Vagina (tissue), 2 donors: ENCODE measurements around the gene SYCP2L. TPM values are rescaled to one million over a fixed set of nuclear protein-coding genes. Genes with fewer than 3 reads are reported as not detected.

Experiments
- DNase-seq, 2 donors: peaks; one replicate each; pipeline ENCODE4 v3.0.0-alpha.2; 2017; ENCODE audit errors: extremely low spot score in 2 of 2
- H3K27ac ChIP-seq: fragments of 200-600 bp; sonication (generic); one replicate; pipeline ENCODE4 v1.5.1; 2019
- H3K27me3 ChIP-seq: fragments of 200-600 bp; sonication (generic); one replicate; pipeline ENCODE4 v1.5.1; 2019
- H3K36me3 ChIP-seq, 2 donors: fragments of 200-600 bp; sonication (generic); one replicate each; pipeline ENCODE4 v1.5.1; 2017 to 2019
- H3K4me1 ChIP-seq: fragments of 200-600 bp; sonication (generic); one replicate; pipeline ENCODE4 v1.5.1; 2019
- H3K4me3 ChIP-seq, 2 donors: fragments of 200-600 bp; sonication (generic); 1 replicate in 1 of 2; 2 replicates in 1 of 2; pipeline ENCODE4 v1.5.1; 2016 to 2019
- H3K9me3 ChIP-seq: fragments of 200-600 bp; sonication (generic); one replicate; pipeline ENCODE4 v1.5.1; 2019
- CTCF ChIP-seq, 3 experiments: fragments of 450-650 bp in 2 of 3; fragments of 200-600 bp in 1 of 3; sonication (generic) in 1 of 3; IDR thresholded peaks; one replicate each; pipeline ENCODE4 v1.5.1; 2017 to 2019; ENCODE audit warnings: antibody characterized with exemption in 3 of 3, mild to moderate bottlenecking in 2 of 3, moderate library complexity in 2 of 3
- POLR2A ChIP-seq, 2 donors: fragments of 450-650 bp; IDR thresholded peaks; one replicate each; pipeline ENCODE4 v1.6.1; 2017; ENCODE audit warnings: antibody characterized with exemption in 2 of 2, mild to moderate bottlenecking in 2 of 2, moderate library complexity in 2 of 2
- POLR2AphosphoS5 ChIP-seq, 2 donors: sonication (generic); formaldehyde crosslinking; IDR thresholded peaks; one replicate each; pipeline ENCODE4 v1.9.0; 2017; ENCODE audit warnings: antibody characterized with exemption in 2 of 2, mild to moderate bottlenecking in 2 of 2, low read depth in 1 of 2; ENCODE audit not compliant: insufficient read depth in 1 of 2
- intact Hi-C: fragments of 100-400 bp; cut with DNase I; formaldehyde crosslinking; loops from one replicate; pipeline ENCODE4 v1.15.1; 2023
- total RNA-seq: library from RNA; depleted of rRNA; stranded (reverse); fragments of >200 nt; gene quantifications from one replicate; pipeline ENCODE4 v1.2.3, GENCODE V29; 2016

SYCP2L gene
- total RNA-seq, 1 donor from 2014 or later: 0.25 TPM

- no peaks in the 10 kb centered on the region for H3K4me1 ChIP-seq
- no peak for DNase-seq
- no peaks in the 10 kb centered on the region for H3K9me3 ChIP-seq
- H3K27me3 ChIP-seq: no peaks in the 10 kb centered on the region
- no peak overlapping the region for H3K4me3 ChIP-seq
- TF ChIP-seq POLR2AphosphoS5 (IDR thresholded peaks at IDR 0.05; ENCODE audit: insufficient read depth in 1 of 2, low read depth in 1 of 2) (no peak), POLR2A (IDR thresholded peaks at IDR 0.05) (no peak), CTCF (IDR thresholded peaks at IDR 0.05) (no peak)
- intact Hi-C loops: no loop called here
- no peak overlapping the region for H3K27ac ChIP-seq
- H3K36me3 ChIP-seq: no peaks in the 10 kb centered on the region
Measured at GRCh38 chr6:10867952-10868351, 18.9 kb upstream of the SYCP2L start.

- no peaks in the 10 kb centered on the region for H3K9me3 ChIP-seq
- no peak overlapping the region for H3K27ac ChIP-seq
- no peaks in the 10 kb centered on the region for H3K4me1 ChIP-seq
- intact Hi-C loops: no loop called here
- H3K36me3 ChIP-seq: no peaks in the 10 kb centered on the region
- no peak for DNase-seq
- TF ChIP-seq POLR2AphosphoS5 (IDR thresholded peaks at IDR 0.05; ENCODE audit: insufficient read depth in 1 of 2, low read depth in 1 of 2) (no peak), POLR2A (IDR thresholded peaks at IDR 0.05) (no peak), CTCF (IDR thresholded peaks at IDR 0.05) (no peak)
- H3K4me3 ChIP-seq: no peak overlapping the region
- no peaks in the 10 kb centered on the region for H3K27me3 ChIP-seq
Measured at GRCh38 chr6:10873374-10873773, 13.5 kb upstream of the SYCP2L start.

GRCh38 chr6:10874207-10874606 is 12.6 kb upstream of the SYCP2L start:
- Histone ChIP-seq H3K4me3 (no peak overlapping the region), H3K9me3 (no peaks in the 10 kb centered on the region), H3K27ac (no peak overlapping the region), H3K27me3 (no peaks in the 10 kb centered on the region), H3K36me3 (no peaks in the 10 kb centered on the region), H3K4me1 (no peaks in the 10 kb centered on the region)
- TF ChIP-seq POLR2A (IDR thresholded peaks at IDR 0.05) (no peak), POLR2AphosphoS5 (IDR thresholded peaks at IDR 0.05; ENCODE audit: insufficient read depth in 1 of 2, low read depth in 1 of 2) (no peak), CTCF (IDR thresholded peaks at IDR 0.05) (no peak)
- intact Hi-C loops: no loop called here
- no peak for DNase-seq

- no peaks in the 10 kb centered on the region for H3K36me3 ChIP-seq
- H3K27me3 ChIP-seq: no peaks in the 10 kb centered on the region
- TF ChIP-seq POLR2AphosphoS5 (IDR thresholded peaks at IDR 0.05; ENCODE audit: insufficient read depth in 1 of 2, low read depth in 1 of 2): no peak
- TF ChIP-seq CTCF (IDR thresholded peaks at IDR 0.05): no peak
- TF ChIP-seq POLR2A (IDR thresholded peaks at IDR 0.05): no peak
- H3K4me1 ChIP-seq: no peaks in the 10 kb centered on the region
- intact Hi-C loops: no loop called here
- H3K27ac ChIP-seq: no peak overlapping the region
- DNase-seq: no peak
- H3K4me3 ChIP-seq: no peak overlapping the region
- H3K9me3 ChIP-seq: no peaks in the 10 kb centered on the region
Measured at GRCh38 chr6:10875026-10875425, 11.8 kb upstream of the SYCP2L start.

- Histone ChIP-seq H3K4me1 (peaks cover 6% of the 10 kb centered on the region), H3K9me3 (no peaks in the 10 kb centered on the region), H3K27me3 (peaks cover 7% of the 10 kb centered on the region), H3K36me3 (no peaks in the 10 kb centered on the region), H3K27ac (no peak overlapping the region), H3K4me3 (no peak overlapping the region)
- no peak for DNase-seq
- intact Hi-C loops: no loop called here
- TF ChIP-seq POLR2A (IDR thresholded peaks at IDR 0.05): no peak
- TF ChIP-seq POLR2AphosphoS5 (IDR thresholded peaks at IDR 0.05; ENCODE audit: insufficient read depth in 1 of 2, low read depth in 1 of 2): no peak
- no peak for TF ChIP-seq CTCF (IDR thresholded peaks at IDR 0.05)
Measured at GRCh38 chr6:10877012-10877411, 9.8 kb upstream of the SYCP2L start.
